ENCODE measurements around the gene TIMP4.

DNA sequence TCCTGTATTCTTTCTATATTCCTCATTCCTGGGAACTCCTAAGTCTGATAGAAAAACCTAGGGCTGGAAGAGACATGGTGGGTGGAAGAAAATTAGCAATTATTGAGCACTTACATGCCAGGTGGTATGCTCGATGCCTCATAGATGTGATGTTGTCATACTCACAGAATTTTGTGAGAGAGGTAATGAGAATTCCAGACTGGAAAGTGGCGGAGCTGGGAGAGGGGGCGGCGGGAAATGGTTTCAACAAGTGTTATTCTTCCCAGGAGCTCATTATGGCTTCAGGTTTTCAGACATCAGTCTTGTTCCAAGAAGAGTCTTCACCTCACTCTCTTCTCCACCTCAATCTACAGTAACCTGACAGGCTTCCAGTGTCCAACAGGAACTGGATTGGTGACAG is 16.2 kb downstream of the TIMP4 start:
- no peak for TF ChIP-seq POLR2A (IDR thresholded peaks at IDR 0.05)
- TF ChIP-seq, protein P1, sequence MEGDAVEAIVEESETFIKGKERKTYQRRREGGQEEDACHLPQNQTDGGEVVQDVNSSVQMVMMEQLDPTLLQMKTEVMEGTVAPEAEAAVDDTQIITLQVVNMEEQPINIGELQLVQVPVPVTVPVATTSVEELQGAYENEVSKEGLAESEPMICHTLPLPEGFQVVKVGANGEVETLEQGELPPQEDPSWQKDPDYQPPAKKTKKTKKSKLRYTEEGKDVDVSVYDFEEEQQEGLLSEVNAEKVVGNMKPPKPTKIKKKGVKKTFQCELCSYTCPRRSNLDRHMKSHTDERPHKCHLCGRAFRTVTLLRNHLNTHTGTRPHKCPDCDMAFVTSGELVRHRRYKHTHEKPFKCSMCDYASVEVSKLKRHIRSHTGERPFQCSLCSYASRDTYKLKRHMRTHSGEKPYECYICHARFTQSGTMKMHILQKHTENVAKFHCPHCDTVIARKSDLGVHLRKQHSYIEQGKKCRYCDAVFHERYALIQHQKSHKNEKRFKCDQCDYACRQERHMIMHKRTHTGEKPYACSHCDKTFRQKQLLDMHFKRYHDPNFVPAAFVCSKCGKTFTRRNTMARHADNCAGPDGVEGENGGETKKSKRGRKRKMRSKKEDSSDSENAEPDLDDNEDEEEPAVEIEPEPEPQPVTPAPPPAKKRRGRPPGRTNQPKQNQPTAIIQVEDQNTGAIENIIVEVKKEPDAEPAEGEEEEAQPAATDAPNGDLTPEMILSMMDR (IDR thresholded peaks at IDR 0.05) = no peak
